ENCODE measurements around the gene TMEM140.
"Not testable (repeated sequence)": the region's sequence is repeated elsewhere in the genome, so short reads cannot be mapped to it uniquely, and the experiment has no call there.

Gene TMEM140

GRCh38 chr7:135147899-135148721 is at the start of gene TMEM140:
Gene TMEM140 (plus strand): TSS chr7:135148072. CDS start chr7:135164442, 16,370 bp downstream.
- DNase-seq: peak; percentile 96

- no peak for DNase-seq
Measured at GRCh38 chr7:135098391-135098790, 49.5 kb upstream of the TMEM140 start.

DNA sequence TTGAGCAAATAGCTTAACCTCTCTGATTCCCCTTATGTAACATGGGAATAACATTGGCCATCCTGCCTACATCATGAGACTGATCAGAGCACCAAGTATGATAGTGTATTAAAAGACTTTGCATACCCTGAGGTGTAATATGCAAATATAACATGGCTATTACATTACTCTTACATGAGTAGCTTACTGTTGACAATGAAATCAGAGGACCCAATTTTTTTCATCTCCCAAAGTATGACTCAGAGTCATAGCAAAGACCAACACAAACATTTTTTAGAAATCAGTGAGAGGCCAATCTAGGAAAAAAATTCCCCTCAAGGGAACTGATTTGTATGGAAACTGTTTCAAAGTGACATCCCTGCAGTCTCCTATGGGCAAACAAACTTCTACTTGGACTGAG is 47.0 kb upstream of the TMEM140 start:
- no peak for DNase-seq

DNA sequence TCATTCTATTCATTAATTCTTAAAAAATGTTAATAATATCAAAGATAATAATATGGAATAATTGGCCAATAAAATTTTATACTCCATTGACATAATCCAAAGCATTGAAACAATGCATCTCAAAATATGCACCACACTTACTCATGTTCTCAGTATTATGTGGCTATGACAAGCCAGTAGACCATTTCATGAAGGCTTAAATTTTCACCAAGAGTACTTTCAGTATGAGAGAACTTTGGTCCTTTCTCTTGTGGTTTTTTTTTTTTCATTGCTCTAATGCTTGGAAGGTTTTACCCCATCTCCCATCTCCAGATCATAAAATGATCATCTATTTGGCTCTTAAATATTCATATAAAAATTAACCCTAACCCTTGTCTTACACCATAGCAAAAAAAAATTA is 45.5 kb upstream of the TMEM140 start:
- no peak for DNase-seq

DNA sequence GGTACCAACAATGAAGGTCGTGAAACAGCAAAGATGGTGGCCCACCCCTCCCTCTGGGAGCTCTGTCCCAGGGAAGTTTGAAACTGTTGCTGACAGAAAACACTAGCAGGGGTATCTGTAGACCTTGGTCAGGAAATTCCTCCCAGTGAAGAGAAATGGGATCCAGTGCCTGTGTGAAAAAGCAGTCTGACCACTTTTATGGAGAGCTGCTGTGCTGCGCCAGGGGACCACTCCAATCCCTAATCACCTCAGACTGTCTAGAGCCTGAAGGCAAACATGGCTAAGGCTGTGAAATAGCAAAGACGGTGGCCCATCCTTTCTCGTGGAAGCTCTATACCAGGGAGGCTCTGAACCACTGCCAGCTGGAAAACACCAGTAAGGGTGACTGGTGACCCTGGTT is 38.3 kb upstream of the TMEM140 start:
- DNase-seq: no peak

DNA sequence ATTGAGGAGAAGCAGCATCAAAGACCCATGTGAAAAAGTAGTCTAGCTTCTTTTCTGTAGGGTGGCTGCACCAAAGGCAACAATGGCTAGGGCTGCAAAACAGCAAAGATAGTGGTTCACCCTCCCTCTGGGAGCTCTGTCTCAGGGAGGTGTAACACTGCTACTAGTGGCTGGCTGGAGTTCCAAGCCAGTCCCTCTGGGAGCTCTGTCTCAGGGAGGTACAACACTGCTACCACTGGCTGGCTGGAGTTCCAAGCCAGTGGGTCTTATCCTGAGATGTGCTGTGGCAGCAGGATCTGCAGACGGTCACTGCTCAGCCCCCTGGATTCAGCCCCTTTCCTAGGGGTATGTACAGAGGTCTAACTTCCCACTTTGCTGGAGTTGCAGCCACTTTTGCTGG is 37.9 kb upstream of the TMEM140 start:
- DNase-seq: no peak

DNA sequence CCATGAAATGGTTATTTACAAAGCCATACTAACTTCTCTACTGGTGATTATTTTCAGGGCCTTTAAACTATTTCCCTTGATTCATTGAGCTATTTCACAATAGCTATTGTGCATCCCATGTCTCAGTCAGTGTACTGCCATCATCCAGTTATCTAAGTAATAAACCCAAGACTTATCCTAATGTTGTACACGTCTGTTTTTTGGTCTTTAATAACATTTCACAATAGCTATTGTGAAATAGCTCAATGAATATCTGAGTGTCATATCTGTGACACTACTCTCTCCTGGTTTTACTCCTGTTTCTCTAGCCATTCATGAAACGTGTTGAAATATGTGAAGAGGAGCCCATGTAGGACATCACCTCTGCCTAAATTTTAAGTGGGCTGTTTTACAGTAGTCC is 36.5 kb upstream of the TMEM140 start:
- DNase-seq: peak; percentile 3

DNA sequence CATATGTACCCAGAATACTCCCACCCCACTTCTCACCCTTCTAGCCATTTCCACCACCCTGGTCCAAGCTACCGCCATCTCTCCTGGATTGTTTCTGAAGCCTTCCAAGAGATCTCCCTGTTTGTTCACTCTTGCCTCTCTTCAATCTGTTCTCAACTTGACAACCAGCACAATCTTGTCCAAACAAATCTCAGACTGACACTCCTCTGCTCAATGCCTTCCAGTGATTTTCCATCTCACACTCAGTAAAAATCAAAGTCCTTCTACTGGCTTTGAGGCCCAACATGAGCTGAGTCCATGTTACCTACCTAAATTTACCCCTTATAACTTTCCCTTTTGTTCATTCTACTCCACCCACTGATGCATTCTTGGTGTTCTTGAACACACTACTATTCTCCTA is 33.2 kb upstream of the TMEM140 start:
- no peak for DNase-seq

DNA sequence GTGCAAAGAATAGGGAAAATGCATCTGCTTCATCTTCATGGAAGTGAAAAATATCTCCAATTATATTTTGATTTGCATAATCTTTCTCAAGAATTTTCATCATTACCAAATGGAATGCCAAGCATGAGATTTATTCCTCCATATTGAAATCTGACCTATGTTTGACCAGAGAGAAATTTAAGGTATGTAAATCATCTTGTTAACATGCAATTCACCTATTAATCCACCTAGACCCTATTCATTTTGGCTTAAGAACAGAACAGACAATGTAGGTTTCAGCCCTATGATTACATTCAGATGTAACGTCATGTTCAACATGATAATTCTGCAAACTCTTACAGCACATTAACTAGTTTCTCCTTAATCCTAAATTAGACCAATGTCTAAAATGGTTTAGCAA is 30.8 kb upstream of the TMEM140 start:
- DNase-seq: no peak

- no peak for DNase-seq
Measured at GRCh38 chr7:135121868-135122267, 26.0 kb upstream of the TMEM140 start.

GRCh38 chr7:135124631-135125030 is 23.2 kb upstream of the TMEM140 start:
- DNase-seq: not testable (repeated sequence)

GRCh38 chr7:135128931-135129330 is 18.9 kb upstream of the TMEM140 start:
- no peak for DNase-seq

GRCh38 chr7:135129579-135129978 is 18.3 kb upstream of the TMEM140 start:
- DNase-seq: no peak

- DNase-seq: no peak
Measured at GRCh38 chr7:135143885-135144668, 3.8 kb upstream of the TMEM140 start.

DNA sequence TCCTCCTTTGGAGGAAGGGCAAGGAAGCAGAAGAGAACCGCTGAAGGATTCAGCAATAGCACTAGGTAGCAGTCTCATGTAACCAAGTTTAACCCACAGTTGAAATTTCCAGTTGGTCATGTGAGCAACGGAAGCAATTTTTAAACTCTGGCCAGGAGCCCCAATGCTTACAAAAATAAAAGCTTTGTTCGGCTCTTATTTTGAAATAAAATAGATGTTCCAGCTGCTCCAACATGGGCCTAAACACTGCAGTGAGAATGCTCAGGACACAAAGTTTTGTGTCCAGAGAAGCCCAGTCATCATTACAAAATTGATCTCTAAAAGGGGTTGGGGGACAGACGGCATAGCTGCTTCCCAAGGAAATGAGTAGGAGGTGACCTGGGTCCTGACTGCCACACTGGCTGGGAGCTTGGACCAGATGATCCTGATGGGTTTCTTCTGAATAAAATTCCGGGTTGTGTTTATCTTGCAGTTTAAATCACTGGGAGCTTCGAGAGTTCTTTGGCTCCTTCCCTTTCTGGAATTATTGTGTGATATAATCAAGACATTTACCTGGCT is 452 bp upstream of the TMEM140 start:
- DNase-seq: peak; percentile 71

GRCh38 chr7:135150072-135150782 is 2.4 kb downstream of the TMEM140 start:
- DNase-seq: peak; percentile 87

DNA sequence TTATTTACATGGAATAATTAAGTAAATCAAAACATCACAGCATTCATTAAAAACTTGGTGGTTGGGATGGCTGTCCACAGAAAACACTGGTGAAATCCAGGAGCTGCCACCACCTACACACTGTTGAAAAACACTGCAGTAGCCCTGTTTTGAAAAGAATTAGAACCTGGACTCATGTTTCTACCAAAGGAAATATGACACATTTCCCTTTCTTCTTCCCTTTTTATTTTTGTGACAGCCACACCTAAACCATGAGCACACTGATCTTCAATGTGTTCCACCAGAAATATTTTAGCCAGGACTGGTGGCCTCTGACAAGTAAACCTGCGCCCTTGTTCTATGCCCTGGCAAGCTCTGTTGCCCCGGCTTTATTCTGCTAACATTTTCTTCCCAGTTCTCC is 3.3 kb downstream of the TMEM140 start:
- DNase-seq: peak; percentile 78

DNA sequence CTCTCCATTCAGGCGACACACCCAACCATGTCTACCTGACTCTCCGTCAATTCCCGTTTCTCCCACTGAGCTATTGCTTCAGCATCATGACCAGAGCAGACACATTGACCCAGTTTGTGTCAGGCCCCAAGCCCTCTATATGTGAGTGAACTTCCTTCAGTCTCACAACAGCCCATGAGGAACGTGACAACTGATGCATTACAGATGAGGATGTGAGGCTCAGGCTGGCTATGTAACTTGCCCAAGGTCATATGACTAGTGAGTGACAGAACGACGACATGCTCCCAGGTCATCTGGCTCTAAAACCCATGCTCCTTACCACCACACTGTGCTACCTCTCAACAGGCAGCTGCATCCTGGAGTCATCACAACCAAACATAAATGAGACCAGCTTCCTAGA is 3.7 kb downstream of the TMEM140 start:
- peak; percentile 95 for DNase-seq

GRCh38 chr7:135152442-135152841 is 4.6 kb downstream of the TMEM140 start:
- DNase-seq: no peak

GRCh38 chr7:135154734-135155133 is 6.9 kb downstream of the TMEM140 start:
- no peak for DNase-seq

GRCh38 chr7:135156290-135156689 is 8.4 kb downstream of the TMEM140 start:
- DNase-seq: no peak

- no peak for DNase-seq
Measured at GRCh38 chr7:135158141-135158655, 10.3 kb downstream of the TMEM140 start.

- no peak for DNase-seq
Measured at GRCh38 chr7:135158874-135159273, 11.0 kb downstream of the TMEM140 start.

Measured in inflammatory macrophage treated with lipopolysaccharide for 4 hours (primary cell).